Upper lobe of left lung (tissue), 4 donors: ENCODE data around the gene AGBL3.

Source experiments
- EP300 ChIP-seq, 4 donors: sonication (generic); formaldehyde crosslinking; IDR thresholded peaks; one replicate each; pipeline ENCODE4 v1.5.1; 2017; ENCODE audit warnings: antibody characterized with exemption in 4 of 4, control low read depth in 2 of 4
- POLR2A ChIP-seq, 4 donors: fragments of 450-650 bp; IDR thresholded peaks; one replicate each; pipeline ENCODE4 v1.5.1; 2016 to 2017; ENCODE audit warnings: antibody characterized with exemption in 4 of 4, mild to moderate bottlenecking in 2 of 4
- POLR2AphosphoS5 ChIP-seq, 2 donors: sonication (generic); formaldehyde crosslinking; IDR thresholded peaks; one replicate each; pipeline ENCODE4 v1.5.1; 2017; ENCODE audit warnings: antibody characterized with exemption in 2 of 2
- TF ChIP-seq, protein P1 (sequence below), 6 experiments: fragments of 450-650 bp in 4 of 6; fragments of 200-600 bp in 2 of 6; sonication (generic) in 2 of 6; IDR thresholded peaks; one replicate each; pipeline ENCODE4 v1.5.1; 2016 to 2019; ENCODE audit warnings: antibody characterized with exemption in 6 of 6

DNA sequence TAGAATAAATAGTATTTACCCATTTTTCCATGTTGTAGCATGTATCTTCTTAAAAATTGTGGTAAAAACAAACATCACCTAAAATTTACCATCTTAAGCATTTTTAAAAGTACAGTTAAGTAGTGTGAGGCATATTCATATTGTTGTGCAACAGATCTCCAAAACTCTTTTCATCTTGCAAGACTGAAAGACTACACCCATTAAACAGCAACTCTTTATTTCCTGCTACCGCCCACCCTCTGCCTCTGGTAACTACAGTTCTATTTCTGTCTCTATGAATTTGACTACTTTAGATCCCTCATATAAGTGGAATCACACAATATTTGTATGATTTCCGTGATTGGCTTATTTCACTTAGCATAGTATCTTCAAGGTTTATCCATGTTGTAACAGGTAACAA is 40.0 kb upstream of the AGBL3 start:
- TF ChIP-seq POLR2AphosphoS5 (IDR thresholded peaks at IDR 0.05) (no peak), POLR2A (IDR thresholded peaks at IDR 0.05) (no peak), EP300 (IDR thresholded peaks at IDR 0.05) (no peak)
- TF ChIP-seq, protein P1, sequence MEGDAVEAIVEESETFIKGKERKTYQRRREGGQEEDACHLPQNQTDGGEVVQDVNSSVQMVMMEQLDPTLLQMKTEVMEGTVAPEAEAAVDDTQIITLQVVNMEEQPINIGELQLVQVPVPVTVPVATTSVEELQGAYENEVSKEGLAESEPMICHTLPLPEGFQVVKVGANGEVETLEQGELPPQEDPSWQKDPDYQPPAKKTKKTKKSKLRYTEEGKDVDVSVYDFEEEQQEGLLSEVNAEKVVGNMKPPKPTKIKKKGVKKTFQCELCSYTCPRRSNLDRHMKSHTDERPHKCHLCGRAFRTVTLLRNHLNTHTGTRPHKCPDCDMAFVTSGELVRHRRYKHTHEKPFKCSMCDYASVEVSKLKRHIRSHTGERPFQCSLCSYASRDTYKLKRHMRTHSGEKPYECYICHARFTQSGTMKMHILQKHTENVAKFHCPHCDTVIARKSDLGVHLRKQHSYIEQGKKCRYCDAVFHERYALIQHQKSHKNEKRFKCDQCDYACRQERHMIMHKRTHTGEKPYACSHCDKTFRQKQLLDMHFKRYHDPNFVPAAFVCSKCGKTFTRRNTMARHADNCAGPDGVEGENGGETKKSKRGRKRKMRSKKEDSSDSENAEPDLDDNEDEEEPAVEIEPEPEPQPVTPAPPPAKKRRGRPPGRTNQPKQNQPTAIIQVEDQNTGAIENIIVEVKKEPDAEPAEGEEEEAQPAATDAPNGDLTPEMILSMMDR (IDR thresholded peaks at IDR 0.05) = no peak
